Measurements from ENCODE around the gene SERGEF.

Gene SERGEF

GRCh38 chr11:17853280-17853679 lies 159.6 kb downstream of the SERGEF start:
- Histone ChIP-seq H3K9me3 (ENCODE audit: control insufficient read depth, low read length) (no peaks in the 10 kb centered on the region), H3K4me3 (ENCODE audit: insufficient read depth, low read depth, low read length, poor library complexity, severe bottlenecking) (no peak overlapping the region), H3K4me1 (ENCODE audit: control insufficient read depth, insufficient read depth, low read length, poor library complexity, severe bottlenecking) (no peaks in the 10 kb centered on the region), H3K27ac (ENCODE audit: insufficient read depth, low read length, poor library complexity, severe bottlenecking) (no peak overlapping the region), H3K36me3 (ENCODE audit: control insufficient read depth, insufficient read depth, low read length) (no peaks in the 10 kb centered on the region), H3K27me3 (replicated peaks; ENCODE audit: control insufficient read depth, insufficient read depth, low read length, poor library complexity, severe bottlenecking) (no peaks in the 10 kb centered on the region)
- no peak for DNase-seq

DNA sequence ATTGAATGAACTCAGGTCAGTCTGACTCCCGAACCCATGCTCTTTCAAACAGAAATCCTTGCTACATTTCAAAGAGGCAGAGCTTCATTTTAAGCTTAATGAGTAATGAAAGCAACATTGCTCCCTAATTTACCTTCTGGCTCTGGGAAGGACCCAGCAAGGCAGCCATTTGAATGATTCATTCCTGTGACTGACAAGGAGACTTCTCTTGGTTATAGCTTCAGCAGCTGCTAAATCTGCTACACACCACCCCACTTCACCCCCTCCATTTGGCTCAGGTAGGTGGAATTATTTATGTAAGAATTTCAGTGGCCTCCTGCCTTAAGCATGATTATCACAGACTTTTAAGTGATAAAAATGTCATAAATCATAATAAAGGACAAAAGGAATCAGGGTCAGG lies 160.6 kb downstream of the SERGEF start:
- DNase-seq, result no peak
- no peaks in the 10 kb centered on the region for H3K27me3 ChIP-seq (replicated peaks; ENCODE audit: control insufficient read depth, insufficient read depth, low read length, poor library complexity, severe bottlenecking)
- no peaks in the 10 kb centered on the region for H3K36me3 ChIP-seq (ENCODE audit: control insufficient read depth, insufficient read depth, low read length)
- H3K9me3 ChIP-seq (ENCODE audit: control insufficient read depth, low read length), result no peaks in the 10 kb centered on the region
- H3K27ac ChIP-seq (ENCODE audit: insufficient read depth, low read length, poor library complexity, severe bottlenecking), result no peak overlapping the region
- no peak overlapping the region for H3K4me3 ChIP-seq (ENCODE audit: insufficient read depth, low read depth, low read length, poor library complexity, severe bottlenecking)
- no peaks in the 10 kb centered on the region for H3K4me1 ChIP-seq (ENCODE audit: control insufficient read depth, insufficient read depth, low read length, poor library complexity, severe bottlenecking)

DNA sequence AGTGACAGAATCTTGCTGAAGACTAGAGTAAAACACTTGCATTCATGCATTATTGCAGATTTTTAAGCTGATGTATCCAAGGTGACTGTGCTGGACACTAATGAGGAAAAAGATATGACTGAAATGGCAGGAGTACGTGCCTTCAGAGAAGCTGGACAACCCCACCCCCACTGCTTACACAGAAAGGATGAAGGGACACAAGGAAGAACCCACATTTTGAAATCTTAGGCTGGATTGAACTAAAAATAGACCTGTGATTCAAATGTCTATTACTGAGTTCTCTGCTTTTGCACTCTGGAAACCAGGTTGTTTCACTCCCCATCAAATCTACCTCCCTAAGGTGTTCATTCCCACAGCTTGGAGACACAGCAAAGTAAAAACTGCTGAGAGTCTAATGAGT lies 161.2 kb downstream of the SERGEF start:
- H3K27me3 ChIP-seq (replicated peaks; ENCODE audit: control insufficient read depth, insufficient read depth, low read length, poor library complexity, severe bottlenecking), result no peaks in the 10 kb centered on the region
- H3K36me3 ChIP-seq (ENCODE audit: control insufficient read depth, insufficient read depth, low read length), result peaks cover 3% of the 10 kb centered on the region
- no peaks in the 10 kb centered on the region for H3K9me3 ChIP-seq (ENCODE audit: control insufficient read depth, low read length)
- no peak overlapping the region for H3K27ac ChIP-seq (ENCODE audit: insufficient read depth, low read length, poor library complexity, severe bottlenecking)
- no peak for DNase-seq
- no peak overlapping the region for H3K4me3 ChIP-seq (ENCODE audit: insufficient read depth, low read depth, low read length, poor library complexity, severe bottlenecking)
- H3K4me1 ChIP-seq (ENCODE audit: control insufficient read depth, insufficient read depth, low read length, poor library complexity, severe bottlenecking), result no peaks in the 10 kb centered on the region

GRCh38 chr11:17850336-17850735 lies 162.5 kb downstream of the SERGEF start:
- peaks cover 14% of the 10 kb centered on the region for H3K36me3 ChIP-seq (ENCODE audit: control insufficient read depth, insufficient read depth, low read length)
- no peaks in the 10 kb centered on the region for H3K27me3 ChIP-seq (replicated peaks; ENCODE audit: control insufficient read depth, insufficient read depth, low read length, poor library complexity, severe bottlenecking)
- no peak overlapping the region for H3K27ac ChIP-seq (ENCODE audit: insufficient read depth, low read length, poor library complexity, severe bottlenecking)
- no peak for DNase-seq
- H3K4me1 ChIP-seq (ENCODE audit: control insufficient read depth, insufficient read depth, low read length, poor library complexity, severe bottlenecking), result no peaks in the 10 kb centered on the region
- no peak overlapping the region for H3K4me3 ChIP-seq (ENCODE audit: insufficient read depth, low read depth, low read length, poor library complexity, severe bottlenecking)
- no peaks in the 10 kb centered on the region for H3K9me3 ChIP-seq (ENCODE audit: control insufficient read depth, low read length)

DNA sequence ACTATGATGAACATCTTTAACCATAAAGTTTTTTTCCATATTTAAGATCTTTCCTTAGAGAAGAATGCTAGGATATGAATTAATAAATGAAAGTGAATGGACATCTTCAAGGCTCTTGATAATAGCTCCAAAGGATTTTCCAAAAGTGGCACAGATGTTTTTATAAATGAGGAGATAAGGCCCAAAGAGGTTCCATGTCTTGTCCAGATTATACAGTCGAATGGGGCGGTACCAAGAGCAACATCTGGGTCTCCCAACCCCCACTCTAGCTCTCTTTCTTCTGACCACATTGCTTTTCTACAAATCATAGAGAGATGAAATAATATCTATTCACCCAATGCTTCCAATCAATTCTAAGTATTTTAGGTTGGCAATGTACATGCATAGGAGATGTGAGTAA lies 164.1 kb downstream of the SERGEF start:
- H3K27me3 ChIP-seq (replicated peaks; ENCODE audit: control insufficient read depth, insufficient read depth, low read length, poor library complexity, severe bottlenecking), result no peaks in the 10 kb centered on the region
- no peak overlapping the region for H3K27ac ChIP-seq (ENCODE audit: insufficient read depth, low read length, poor library complexity, severe bottlenecking)
- H3K4me1 ChIP-seq (ENCODE audit: control insufficient read depth, insufficient read depth, low read length, poor library complexity, severe bottlenecking), result no peaks in the 10 kb centered on the region
- H3K36me3 ChIP-seq (ENCODE audit: control insufficient read depth, insufficient read depth, low read length), result peaks cover 15% of the 10 kb centered on the region
- H3K4me3 ChIP-seq (ENCODE audit: insufficient read depth, low read depth, low read length, poor library complexity, severe bottlenecking), result no peak overlapping the region
- no peaks in the 10 kb centered on the region for H3K9me3 ChIP-seq (ENCODE audit: control insufficient read depth, low read length)
- DNase-seq, result no peak

DNA sequence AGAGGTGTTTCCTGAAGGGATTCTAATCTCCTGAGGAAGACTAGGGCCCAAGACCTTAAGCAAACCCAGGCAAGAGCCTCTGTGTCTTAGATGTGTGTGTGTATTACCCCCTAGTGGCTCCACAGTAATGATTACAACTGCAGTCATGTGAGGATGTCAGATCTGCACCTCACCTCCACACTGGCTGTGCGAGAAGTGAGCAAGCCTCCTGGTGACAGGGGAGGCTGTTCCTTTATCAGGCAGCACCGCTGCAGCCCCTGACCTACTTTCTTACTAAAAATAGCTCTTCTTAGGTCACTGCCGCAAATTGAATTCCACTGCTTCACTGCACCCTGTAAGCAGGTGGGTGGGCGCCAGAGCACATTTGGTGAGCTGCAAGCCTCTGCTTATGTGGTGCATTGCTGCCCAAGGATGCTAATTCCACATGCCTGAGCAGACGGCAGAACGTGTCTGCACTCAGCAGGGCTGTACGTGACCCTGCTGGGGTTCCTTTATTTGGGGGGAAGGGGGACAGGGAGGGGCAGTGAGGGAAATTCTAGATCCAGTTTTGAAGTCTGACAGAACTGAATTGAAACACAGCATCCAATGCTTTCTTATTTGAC lies 165.9 kb downstream of the SERGEF start:
- Histone ChIP-seq H3K4me3 (ENCODE audit: insufficient read depth, low read depth, low read length, poor library complexity, severe bottlenecking) (no peak overlapping the region), H3K9me3 (ENCODE audit: control insufficient read depth, low read length) (no peaks in the 10 kb centered on the region), H3K36me3 (ENCODE audit: control insufficient read depth, insufficient read depth, low read length) (peaks cover 15% of the 10 kb centered on the region), H3K4me1 (ENCODE audit: control insufficient read depth, insufficient read depth, low read length, poor library complexity, severe bottlenecking) (no peaks in the 10 kb centered on the region), H3K27ac (ENCODE audit: insufficient read depth, low read length, poor library complexity, severe bottlenecking) (no peak overlapping the region), H3K27me3 (replicated peaks; ENCODE audit: control insufficient read depth, insufficient read depth, low read length, poor library complexity, severe bottlenecking) (no peaks in the 10 kb centered on the region)
- no peak for DNase-seq

GRCh38 chr11:17845431-17845881 lies 167.4 kb downstream of the SERGEF start:
- Histone ChIP-seq H3K9me3 (ENCODE audit: control insufficient read depth, low read length) (no peaks in the 10 kb centered on the region), H3K4me1 (ENCODE audit: control insufficient read depth, insufficient read depth, low read length, poor library complexity, severe bottlenecking) (no peaks in the 10 kb centered on the region), H3K4me3 (ENCODE audit: insufficient read depth, low read depth, low read length, poor library complexity, severe bottlenecking) (no peak overlapping the region), H3K27me3 (replicated peaks; ENCODE audit: control insufficient read depth, insufficient read depth, low read length, poor library complexity, severe bottlenecking) (no peaks in the 10 kb centered on the region), H3K36me3 (ENCODE audit: control insufficient read depth, insufficient read depth, low read length) (peaks cover 18% of the 10 kb centered on the region), H3K27ac (ENCODE audit: insufficient read depth, low read length, poor library complexity, severe bottlenecking) (no peak overlapping the region)
- no peak for DNase-seq

DNA sequence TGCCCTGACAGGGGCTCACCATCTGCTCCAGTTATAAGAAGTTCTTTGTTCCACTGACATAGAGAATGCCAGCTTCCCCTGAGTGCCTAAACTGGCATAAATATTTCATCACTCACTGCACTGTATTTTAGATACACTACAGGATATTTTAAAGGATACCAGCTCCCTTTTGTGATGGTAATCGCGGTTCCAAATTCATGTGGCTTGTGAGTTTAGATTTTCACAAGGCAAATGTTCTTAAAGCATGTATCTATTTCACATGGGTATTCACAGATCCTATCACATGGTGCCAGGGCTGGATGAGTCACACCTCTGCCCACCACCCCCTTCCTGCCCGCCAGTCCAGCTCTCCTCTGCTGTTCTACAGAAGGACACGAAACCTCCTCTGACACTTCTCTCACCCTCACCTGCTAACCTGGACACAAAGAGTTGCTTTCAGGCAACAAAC lies 172.7 kb downstream of the SERGEF start:
- Histone ChIP-seq H3K36me3 (ENCODE audit: control insufficient read depth, insufficient read depth, low read length) (peaks cover 2% of the 10 kb centered on the region), H3K9me3 (ENCODE audit: control insufficient read depth, low read length) (no peaks in the 10 kb centered on the region)
- DNase-seq, result no peak

DNA sequence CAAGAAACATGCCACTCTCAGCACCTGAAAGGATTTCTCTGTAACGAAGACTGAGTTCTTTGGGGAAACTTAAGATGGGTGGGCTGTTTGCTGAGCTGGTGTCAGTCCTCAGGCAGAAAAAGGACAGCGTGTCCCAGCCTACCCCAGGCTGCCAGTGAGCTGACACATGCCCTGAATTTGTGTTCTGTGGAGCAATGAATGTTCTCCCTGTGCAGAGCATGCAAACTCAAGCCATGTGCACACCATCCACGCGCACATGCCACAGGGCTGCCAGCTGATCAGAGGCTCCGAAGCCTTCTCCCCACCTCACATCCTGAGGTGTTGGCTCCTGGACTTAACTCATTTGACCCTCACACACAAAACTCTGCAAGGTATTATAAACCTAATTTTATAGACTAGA lies 173.4 kb downstream of the SERGEF start:
- DNase-seq, result no peak
- H3K4me1 ChIP-seq (ENCODE audit: control insufficient read depth, insufficient read depth, low read length, poor library complexity, severe bottlenecking), result no peaks in the 10 kb centered on the region
- H3K9me3 ChIP-seq (ENCODE audit: control insufficient read depth, low read length), result no peaks in the 10 kb centered on the region
- no peaks in the 10 kb centered on the region for H3K27me3 ChIP-seq (replicated peaks; ENCODE audit: control insufficient read depth, insufficient read depth, low read length, poor library complexity, severe bottlenecking)
- no peak overlapping the region for H3K27ac ChIP-seq (ENCODE audit: insufficient read depth, low read length, poor library complexity, severe bottlenecking)
- peaks cover 2% of the 10 kb centered on the region for H3K36me3 ChIP-seq (ENCODE audit: control insufficient read depth, insufficient read depth, low read length)
- H3K4me3 ChIP-seq (ENCODE audit: insufficient read depth, low read depth, low read length, poor library complexity, severe bottlenecking), result no peak overlapping the region

More for the DNA sequence above, 172.7 kb downstream of the SERGEF start:
- no peak overlapping the region for H3K27ac ChIP-seq (ENCODE audit: insufficient read depth, low read length, poor library complexity, severe bottlenecking)
- no peaks in the 10 kb centered on the region for H3K27me3 ChIP-seq (replicated peaks; ENCODE audit: control insufficient read depth, insufficient read depth, low read length, poor library complexity, severe bottlenecking)
- H3K4me1 ChIP-seq (ENCODE audit: control insufficient read depth, insufficient read depth, low read length, poor library complexity, severe bottlenecking), result no peaks in the 10 kb centered on the region
- H3K4me3 ChIP-seq (ENCODE audit: insufficient read depth, low read depth, low read length, poor library complexity, severe bottlenecking), result no peak overlapping the region

- Histone ChIP-seq H3K9me3 (ENCODE audit: control insufficient read depth, low read length) (no peaks in the 10 kb centered on the region), H3K36me3 (ENCODE audit: control insufficient read depth, insufficient read depth, low read length) (peaks cover 2% of the 10 kb centered on the region), H3K27ac (ENCODE audit: insufficient read depth, low read length, poor library complexity, severe bottlenecking) (no peak overlapping the region), H3K27me3 (replicated peaks; ENCODE audit: control insufficient read depth, insufficient read depth, low read length, poor library complexity, severe bottlenecking) (no peaks in the 10 kb centered on the region), H3K4me3 (ENCODE audit: insufficient read depth, low read depth, low read length, poor library complexity, severe bottlenecking) (no peak overlapping the region), H3K4me1 (ENCODE audit: control insufficient read depth, insufficient read depth, low read length, poor library complexity, severe bottlenecking) (no peaks in the 10 kb centered on the region)
- DNase-seq, result no peak
Measured at GRCh38 chr11:17838102-17838501, 174.7 kb downstream of the SERGEF start.

All from effector memory CD4-positive, alpha-beta T cell (primary cell).